Spleen (tissue), 7 donors: ENCODE data around the gene NKTR.

Experiments used
- POLR2A ChIP-seq, 3 donors: fragments of 450-650 bp; IDR thresholded peaks; one replicate each; pipeline ENCODE4 v1.5.1; 2017; ENCODE audit warnings: antibody characterized with exemption in 3 of 3, mild to moderate bottlenecking in 1 of 3
- POLR2AphosphoS5 ChIP-seq, 3 donors: sonication (generic); formaldehyde crosslinking; IDR thresholded peaks; one replicate each; pipeline ENCODE4 v1.5.1; 2017; ENCODE audit warnings: antibody characterized with exemption in 3 of 3
- TF ChIP-seq, protein P1 (sequence below), 11 experiments: fragments of 200-600 bp in 7 of 11; fragments of 450-650 bp in 4 of 11; sonication (generic) in 4 of 11; IDR thresholded peaks in 8 of 11; conservative IDR thresholded peaks in 3 of 11; 1 replicate in 7 of 11; 2 replicates in 4 of 11; pipeline versions ENCODE4 v1.4.0 to v1.8.0; 2016 to 2021; ENCODE audit warnings: antibody characterized with exemption in 11 of 11, inconsistent platforms in 4 of 11, mild to moderate bottlenecking in 1 of 11
- donor health status: DM: no; HTN: no; CAD: no; lungs with moderate emphysema.
- donor health status: DM: no; HTN: no; CAD: no.
- donor health status: DM: no; HTN: no; CAD: no.

- no peak for TF ChIP-seq POLR2AphosphoS5 (IDR thresholded peaks at IDR 0.05)
- TF ChIP-seq, protein P1, sequence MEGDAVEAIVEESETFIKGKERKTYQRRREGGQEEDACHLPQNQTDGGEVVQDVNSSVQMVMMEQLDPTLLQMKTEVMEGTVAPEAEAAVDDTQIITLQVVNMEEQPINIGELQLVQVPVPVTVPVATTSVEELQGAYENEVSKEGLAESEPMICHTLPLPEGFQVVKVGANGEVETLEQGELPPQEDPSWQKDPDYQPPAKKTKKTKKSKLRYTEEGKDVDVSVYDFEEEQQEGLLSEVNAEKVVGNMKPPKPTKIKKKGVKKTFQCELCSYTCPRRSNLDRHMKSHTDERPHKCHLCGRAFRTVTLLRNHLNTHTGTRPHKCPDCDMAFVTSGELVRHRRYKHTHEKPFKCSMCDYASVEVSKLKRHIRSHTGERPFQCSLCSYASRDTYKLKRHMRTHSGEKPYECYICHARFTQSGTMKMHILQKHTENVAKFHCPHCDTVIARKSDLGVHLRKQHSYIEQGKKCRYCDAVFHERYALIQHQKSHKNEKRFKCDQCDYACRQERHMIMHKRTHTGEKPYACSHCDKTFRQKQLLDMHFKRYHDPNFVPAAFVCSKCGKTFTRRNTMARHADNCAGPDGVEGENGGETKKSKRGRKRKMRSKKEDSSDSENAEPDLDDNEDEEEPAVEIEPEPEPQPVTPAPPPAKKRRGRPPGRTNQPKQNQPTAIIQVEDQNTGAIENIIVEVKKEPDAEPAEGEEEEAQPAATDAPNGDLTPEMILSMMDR (IDR thresholded peaks at IDR 0.05 in 8 of 11, conservative IDR thresholded peaks at IDR 0.05 in 3 of 11), result no peak
- no peak for TF ChIP-seq POLR2A (IDR thresholded peaks at IDR 0.05)
These were observed 22.4 kb upstream of the NKTR start for GRCh38 chr3:42578054-42578453.
